ENCODE results near the gene ANKRD10.

The ANKRD10 gene

DNA sequence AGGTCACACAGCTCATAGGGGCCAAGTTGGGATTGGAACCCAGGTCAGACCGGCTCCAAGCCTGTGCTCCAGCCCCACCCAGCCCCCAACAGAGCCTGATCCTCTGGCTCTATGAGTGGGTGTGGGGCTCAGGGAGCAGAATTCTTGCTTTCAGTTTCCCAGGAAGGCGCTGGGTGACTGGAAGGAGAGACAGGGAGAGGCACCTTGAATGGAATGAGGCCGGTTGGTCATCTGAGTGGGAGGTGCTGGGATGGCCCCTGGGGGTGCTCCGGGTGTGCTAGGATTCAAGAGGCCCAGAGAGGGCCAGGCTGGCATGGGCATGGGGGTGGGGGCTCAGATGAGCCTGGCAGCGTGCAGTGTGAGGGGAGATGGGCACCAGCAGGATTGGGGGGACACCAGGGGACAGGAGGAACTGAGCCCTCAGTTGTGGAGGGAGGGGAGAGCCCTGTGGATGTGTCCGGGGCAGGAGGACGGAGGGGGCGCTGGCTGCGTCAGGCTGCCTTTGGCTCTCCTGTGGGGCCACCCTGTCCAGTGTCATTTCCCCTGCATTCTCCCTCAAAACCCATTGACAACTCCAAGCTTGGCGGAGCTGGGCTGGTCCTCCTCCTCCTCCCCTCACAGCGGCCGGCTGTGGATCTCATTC is 31.2 kb upstream of the ANKRD10 start:
- H3K27ac ChIP-seq: no peak overlapping the region
- H3K4me3 ChIP-seq: no peak overlapping the region

DNA sequence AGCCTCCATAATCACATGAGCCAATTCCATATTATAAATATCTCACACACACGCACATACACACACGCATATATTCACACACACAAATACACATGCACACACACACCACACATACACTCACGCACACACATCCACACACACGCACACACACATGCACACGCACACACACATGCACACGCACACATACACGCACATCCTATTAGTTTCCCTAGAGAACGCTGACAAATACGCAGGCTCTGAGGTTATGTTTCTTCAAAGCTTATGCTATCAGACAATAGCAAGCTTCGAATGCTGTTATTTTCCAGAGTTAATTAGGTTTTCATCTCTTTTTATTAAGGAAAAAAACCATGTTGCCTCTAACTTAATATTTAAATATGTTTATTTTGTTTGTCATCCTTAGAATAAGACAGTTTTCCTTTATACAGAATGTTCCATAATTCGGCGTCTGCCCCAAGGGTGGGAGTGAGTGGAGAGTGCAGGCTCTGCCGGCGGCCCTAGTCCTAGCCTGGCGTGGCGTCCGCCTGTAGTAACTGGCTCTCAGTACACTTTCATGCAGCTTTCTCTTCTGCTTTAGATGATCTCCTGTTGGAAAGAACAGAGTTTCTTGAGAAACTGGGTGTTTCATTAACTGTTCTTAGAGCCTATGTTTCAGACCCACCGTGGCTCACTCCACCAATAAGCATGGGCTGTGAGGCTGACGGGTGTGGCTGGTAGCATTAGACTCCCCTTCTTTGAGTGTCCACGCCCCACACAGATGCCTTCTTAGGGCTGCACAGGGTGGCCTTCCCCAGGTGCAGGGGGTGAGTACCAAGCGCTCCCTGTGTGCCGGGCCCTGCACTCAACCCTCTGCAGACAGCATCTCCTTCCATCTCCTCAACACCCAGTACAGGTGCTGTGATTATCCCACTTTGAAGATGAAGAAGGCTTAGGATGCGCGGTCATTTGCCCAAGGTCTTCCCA is 30.4 kb upstream of the ANKRD10 start:
- no peak overlapping the region for H3K4me3 ChIP-seq
- H3K27ac ChIP-seq: peak overlapping the region in 2 of 21 experiments; percentile 6 to 31

DNA sequence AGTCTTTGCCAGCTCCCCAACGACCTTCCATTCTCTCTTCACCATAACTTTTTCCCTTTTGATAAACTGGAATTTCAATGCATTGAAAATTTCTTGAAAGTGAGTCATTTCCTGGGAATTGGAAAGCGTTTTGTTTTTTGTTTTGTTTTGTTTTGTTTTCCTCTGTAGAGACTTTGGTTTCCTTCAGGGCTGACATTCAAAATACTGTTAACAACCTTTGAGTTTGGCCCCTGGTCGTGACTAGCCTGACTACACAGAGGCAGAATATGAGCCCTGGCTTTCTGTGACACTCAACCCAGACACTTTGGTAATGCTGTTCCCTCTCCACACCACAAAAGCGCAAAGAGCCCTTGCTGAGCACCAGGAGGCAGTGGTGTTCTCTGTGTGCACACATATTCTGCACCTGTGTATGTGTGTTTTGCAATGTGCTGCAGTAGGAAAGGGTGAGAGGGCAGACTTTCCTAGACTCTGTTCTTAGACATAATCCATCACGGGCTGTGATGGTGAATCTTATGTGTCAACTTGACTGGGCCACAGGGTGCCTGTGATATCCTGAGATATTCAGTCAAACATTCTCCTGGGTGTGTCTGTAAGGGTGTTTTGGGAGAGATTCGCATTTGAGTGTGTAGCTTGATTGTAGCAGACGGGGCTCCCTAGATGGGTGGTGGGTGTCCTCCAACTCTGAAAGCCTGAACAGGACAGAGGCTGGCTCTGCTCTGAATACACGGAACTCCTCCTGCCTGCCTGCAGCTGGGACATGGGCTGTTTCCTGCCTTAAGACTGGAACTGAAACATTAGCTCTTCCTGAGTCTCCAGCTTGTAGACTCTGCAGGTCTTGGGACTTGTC is 29.5 kb upstream of the ANKRD10 start:
- Histone ChIP-seq H3K4me3 (no peak overlapping the region), H3K27ac (peak overlapping the region in 6 of 21 experiments; percentile 7 to 48 (median 28))

DNA sequence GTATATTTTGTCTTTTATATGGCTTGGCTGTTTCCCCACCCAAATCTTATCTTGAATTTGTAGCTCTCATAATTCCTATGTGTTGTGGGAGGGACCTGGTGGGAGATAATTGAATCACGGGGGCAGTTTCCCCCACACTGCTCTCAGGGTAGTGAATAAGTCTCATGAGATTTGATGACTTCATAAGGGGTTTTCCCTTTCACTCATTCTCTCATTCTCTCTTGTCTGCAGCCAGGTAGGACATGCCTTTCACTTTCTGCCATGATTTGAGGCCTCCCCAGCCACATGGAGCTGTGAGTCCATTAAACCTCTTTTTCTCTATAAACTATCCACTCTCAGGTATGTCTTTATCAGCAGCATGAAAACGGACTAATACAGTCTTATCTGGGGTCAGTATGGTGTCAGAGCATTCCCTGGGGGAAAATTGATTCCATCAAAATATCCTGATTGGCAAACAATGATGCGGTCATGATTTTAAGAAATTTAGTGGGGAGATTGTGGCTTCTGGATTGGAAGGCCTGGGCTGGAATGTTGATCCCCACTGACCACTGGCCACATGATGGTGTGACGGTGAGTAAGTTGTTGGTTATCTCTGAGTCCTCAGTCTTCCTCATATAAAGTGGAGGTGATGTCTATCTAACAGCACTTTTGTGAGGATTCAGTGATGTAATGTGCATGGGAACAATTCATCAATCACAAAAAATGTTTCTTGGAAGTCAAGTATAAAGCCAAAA is 27.5 kb upstream of the ANKRD10 start:
- Histone ChIP-seq H3K4me3 (no peak overlapping the region), H3K27ac (no peak overlapping the region)

DNA sequence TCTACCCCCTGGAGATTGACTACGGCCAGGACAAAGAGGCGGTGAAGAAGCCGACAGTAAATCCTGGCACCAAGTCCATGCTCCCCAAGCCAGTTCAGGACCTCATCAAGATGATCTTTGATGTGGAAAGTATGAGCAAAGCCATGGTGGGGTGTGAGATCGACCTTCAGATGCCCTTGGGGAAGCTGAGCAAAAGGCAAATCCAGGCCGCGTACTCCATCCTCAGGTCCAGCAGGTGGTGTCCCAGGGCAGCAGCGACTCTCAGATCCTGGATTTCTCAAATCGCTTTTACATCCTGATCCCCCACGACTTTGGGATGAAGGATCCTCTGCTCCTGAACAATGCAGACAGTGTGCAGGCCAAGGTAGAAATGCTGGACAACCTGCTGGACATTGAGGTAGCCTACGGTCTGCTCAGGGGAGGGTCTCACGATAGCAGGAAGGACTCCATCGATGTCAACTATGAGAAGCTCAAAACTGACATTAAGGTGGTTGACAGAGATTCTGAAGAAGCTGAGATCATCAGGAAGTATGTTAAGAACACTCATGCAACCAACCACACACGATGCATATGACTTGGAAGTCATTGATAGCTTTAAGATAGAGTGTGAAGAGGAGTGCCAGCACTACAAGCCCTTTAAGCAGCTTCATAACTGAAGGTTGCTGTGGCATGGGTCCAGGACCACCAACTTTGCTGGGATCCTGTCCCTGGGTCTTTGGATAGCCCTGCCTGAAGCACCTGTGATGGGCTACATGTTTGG is 24.0 kb upstream of the ANKRD10 start:
- no peak overlapping the region for H3K27ac ChIP-seq

DNA sequence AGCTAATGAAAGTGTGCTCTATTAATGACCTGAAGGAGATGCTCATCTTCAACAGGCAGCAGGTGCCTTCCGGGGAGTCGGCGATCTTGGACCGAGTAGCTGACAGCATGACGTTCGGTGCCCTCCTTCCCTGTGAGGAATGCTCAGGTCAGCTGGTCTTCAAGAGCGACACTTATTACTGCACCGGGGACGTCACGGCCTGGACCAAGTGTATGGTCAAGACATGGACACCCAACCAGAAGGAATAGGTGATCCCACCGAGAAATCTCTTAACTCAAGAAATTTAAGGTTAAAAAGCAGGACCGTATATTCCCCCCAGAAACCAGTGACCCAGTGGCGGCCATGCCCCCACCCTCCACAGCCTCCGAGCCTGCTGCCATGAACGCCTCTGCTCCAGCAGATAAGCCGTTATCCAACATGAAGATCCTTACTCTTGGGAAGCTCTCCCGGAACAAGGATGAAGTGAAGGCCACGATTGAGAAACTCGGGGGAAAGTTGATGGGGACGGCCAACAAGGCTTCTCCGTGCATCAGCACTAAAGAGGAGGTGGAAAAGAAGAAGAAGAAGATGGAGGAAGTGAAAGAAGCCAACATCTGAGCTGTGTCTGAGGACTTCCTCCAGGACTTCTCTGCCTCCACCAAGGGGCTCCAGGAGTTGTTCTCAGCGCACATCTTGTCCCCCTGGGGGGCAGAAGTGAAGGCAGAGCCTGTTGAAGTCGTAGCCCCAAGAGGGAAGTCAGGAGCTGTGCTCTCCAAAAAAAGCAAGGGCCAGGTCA is 22.8 kb upstream of the ANKRD10 start:
- H3K4me3 ChIP-seq: no peak overlapping the region
- no peak overlapping the region for H3K27ac ChIP-seq

More for the DNA sequence above, 24.0 kb upstream of the ANKRD10 start:
- no peak overlapping the region for H3K4me3 ChIP-seq

DNA sequence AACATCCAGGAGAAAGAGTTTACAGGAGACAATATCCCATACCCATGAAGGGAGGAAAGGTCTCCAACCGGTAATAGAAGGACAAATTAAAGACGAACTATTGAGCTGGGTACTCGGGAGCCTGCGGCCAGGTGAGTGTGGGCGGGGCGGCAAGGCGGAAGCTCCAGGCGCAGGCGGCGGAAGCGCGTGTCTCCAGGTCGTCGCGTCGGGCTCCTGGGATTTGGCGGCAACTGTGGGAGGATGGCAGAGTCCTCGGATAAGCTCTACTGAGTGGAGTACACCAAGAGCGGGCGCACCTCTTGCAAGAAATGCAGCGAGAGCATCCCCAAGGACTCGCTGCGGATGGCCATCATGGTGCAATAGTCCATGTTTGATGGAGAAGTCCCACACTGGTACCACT is 21.6 kb upstream of the ANKRD10 start:
- H3K27ac ChIP-seq: no peak overlapping the region
- no peak overlapping the region for H3K4me3 ChIP-seq

DNA sequence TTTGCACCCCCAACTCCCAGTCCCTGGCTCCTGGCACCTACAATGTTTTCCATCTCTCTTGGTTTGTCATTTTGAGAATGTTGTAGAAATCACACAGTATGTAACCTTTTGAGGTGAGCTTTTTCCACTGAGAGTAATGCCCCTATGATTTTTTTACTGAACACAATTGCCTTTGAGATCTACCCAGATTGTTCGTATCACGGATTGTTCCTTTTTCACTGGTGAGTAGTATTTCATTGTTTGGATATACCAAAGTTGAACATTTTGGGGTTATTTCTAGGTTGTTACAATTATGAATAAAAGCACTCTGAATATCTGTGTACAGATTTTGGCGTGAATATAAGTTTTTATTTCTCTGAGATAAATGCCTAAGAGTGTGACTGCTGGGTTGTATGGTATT is 17.7 kb upstream of the ANKRD10 start:
- H3K4me3 ChIP-seq: no peak overlapping the region
- H3K27ac ChIP-seq: no peak overlapping the region

DNA sequence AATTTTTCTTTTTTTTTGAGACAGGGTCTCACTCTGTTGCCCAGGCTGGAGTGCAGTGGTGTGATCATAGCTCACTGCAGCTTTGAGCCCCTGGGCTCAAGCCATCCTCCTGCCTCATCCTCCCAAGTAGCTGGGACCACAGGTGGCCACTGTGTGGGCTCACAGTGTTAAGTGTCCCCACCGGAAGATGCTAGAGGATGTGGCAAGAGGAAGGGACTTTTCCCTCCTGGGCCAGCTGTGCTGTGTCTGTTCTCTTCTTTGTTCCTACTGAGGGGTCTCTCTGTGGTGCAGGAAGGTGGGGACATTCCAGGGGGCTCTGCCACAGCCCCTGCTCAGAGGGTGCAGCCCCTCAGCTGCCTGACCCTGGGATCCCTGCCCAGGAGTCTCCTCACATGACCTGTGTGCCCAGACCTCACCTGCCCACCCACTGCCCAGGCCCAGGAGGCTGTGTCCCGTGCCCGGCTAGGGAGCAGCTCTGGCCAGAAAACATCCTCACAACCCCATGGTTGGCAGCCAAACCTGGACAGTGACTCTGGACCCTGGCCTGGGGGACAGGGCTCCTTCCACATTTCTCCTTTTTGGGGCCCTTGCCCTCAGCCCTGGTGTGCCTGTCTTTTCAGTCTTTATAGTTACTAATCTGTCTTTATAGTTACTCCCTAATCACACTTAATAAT is 14.4 kb upstream of the ANKRD10 start:
- H3K4me3 ChIP-seq: no peak overlapping the region
- H3K27ac ChIP-seq: no peak overlapping the region

DNA sequence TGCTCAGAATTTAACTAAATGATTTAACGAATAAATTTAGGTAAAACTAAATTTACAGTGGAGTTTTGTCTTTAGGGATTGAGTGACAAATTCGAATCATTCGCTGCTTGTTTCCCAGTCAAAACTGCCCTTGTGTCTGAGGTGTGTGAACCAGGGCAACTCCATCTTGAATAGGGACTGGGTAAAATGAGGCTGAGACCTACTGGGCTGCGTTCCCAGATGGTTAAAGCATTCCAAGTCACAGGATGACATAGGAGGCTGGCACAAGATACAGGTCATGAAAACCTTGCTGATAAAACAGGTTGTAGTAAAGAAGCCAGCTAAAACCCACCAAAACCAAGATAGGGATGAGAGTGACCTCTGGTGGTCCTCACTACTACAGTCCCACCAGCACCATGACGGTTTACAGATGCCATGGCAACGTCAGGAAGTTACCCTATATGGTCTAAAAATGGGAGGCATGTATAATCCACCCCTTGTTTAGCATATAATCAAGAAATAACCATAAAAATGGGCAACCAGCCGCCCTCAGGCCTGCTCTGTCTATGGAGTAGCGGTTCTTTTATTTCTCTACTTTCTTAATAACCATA is 10.2 kb upstream of the ANKRD10 start:
- Histone ChIP-seq H3K4me3 (no peak overlapping the region), H3K27ac (no peak overlapping the region)

DNA sequence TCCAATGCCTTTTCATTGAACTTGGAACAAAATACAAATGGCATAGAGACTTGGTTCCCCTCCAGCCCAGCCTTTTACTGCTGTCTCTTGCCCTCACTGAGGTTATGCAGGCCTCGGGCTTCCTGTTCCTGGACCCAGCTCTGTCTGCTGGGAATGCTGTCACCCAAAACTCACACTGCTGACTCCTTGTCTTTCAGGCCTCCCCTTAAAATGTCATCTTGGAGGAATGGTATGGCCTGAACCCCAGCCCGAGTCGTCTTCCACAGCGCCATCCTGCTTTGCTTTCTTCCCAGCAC is 9.7 kb upstream of the ANKRD10 start:
- Histone ChIP-seq H3K27ac (no peak overlapping the region), H3K4me3 (no peak overlapping the region)

DNA sequence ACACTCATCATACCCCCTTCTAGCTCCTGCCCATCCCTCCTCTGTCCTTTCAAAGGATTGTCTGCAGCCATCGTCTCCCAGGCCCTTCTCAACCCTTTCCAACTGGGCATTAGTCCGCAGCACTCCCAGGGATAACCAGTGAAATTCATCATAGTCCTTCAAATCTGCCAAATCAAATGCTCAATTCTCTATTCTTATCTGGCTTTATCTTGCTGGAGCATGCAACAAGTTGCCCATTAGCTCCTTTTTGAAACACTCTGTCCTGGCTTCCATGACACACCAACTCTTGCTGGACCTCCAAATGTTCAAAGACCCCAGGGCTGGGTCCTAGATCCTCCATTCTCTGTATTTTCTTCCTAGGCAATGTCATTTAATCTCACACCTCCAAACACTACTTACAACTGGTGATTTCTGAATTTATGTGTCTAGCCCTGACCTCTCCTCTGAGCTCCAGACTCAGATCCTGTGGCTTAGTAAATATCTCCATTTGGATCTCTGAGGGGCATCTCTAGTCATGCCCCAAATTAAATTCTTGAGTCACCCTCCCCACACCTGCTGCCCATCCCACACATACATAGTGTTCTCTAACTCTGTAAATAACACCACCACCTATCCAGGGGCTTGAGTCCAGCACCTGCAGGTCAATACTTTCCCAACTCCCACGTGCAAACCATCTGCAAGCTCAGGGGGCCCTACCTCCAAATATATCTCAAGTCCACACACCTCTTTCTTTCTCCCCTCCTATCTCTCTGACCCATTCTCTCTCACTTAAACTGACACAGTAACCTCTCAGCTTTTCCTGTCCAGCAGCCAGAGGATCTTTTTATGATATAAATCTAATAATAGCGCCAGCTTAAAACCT is 9.1 kb upstream of the ANKRD10 start:
- Histone ChIP-seq H3K27ac (no peak overlapping the region), H3K4me3 (no peak overlapping the region)

DNA sequence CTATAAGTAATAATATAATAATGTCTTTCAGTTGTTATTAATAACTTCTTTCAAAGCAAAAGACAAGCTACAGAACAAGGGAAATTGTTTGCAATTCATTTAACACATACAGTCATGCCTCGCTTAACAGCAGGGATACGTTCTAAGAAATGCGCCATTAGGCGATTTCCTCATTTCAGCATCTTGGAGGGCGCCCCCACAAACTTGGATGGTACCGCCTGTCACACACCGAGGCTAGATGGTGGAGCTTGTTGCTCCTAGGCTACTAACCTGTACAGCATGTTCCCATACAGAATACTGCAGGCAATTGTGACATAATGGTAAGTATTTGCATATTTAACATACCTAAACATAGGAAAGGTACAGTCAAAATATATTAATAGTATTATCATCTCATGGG is 8.2 kb upstream of the ANKRD10 start:
- H3K4me3 ChIP-seq: no peak overlapping the region
- H3K27ac ChIP-seq: no peak overlapping the region

DNA sequence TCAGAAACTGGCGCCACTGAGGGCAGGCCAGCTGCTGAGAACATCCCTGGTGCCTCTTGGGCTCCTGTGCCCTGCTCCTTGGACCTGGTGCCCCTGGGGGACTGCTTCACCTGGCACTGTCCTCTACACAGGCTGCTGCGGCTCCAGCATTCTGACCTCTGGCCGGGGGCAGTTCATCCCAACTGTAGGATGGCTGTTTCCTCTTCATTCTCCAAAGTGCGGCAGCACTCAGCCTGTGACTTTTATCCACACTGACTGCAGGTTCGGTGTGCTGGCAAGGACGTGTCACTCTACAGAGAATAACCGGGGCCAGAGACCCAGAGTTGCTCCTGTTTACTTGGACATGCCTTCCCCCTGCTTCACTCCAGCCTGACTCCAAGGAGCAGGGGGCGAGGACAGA is 7.6 kb upstream of the ANKRD10 start:
- Histone ChIP-seq H3K27ac (no peak overlapping the region), H3K4me3 (no peak overlapping the region)

DNA sequence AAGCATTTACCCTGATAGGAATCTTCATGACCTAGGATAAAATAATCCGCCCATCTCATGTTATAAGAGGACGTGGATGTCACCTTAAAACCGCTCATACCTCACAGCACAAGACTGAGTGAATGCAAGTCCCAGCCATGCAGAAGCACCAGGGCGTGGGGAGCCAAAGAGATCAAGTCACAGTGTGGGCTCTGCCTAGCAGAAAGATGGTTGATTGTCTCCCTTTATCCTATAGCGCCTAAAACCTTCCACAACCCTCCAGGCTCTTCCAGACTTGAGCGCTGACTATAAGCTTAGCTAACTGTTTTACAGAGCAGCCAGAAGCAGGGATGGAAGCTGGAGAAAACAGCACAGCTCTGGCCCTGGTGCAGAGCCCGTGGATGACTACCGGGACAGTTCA is 6.8 kb upstream of the ANKRD10 start:
- Histone ChIP-seq H3K4me3 (no peak overlapping the region), H3K27ac (no peak overlapping the region)

DNA sequence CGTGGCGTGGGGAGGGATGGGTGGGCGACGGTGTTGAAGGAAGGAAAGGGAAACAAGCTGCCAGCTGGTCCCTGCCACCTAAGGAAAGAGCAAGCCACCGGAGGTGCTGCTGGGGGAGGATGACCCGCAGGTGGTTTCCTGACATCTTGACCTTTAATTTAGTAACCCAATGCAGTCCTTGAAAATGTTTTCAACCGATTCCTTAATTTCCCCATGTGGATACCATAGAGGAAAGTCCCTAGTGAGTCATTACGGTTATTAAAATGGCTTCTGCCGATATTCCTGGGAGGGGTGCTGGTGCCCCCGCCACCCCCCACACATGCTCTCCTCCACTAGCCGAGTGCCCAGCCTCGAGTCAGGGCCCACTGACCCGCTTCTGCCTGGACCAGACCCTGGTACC is 6.3 kb upstream of the ANKRD10 start:
- H3K27ac ChIP-seq: no peak overlapping the region
- H3K4me3 ChIP-seq: no peak overlapping the region

DNA sequence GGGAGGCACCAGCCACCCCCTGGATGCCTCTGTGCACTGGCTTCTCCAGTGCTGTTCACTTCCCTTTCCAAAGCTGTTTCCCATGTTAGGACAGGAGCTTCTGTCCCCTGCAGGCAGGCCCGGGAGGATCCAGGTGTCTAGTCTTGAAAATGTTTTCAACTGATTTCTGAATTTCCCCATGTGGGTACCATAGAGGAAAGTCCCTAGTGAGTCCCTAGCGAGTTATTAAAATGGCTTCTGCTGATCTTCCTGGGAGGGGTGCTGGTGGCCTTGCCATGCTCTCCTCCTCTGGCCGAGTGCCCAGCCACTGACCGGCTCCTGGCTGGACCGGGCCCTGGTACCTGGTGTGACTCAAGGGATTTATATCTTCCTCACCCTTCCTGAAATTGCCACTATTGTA is 5.2 kb upstream of the ANKRD10 start:
- Histone ChIP-seq H3K27ac (peak overlapping the region in 1 of 21 experiments; percentile 9), H3K4me3 (no peak overlapping the region)
